H1 (cell line): ENCODE data around the gene FAM120B. TPM values are rescaled to one million over a fixed set of nuclear protein-coding genes. Genes with fewer than 3 reads are reported as not detected.

Experiments used
- BRCA1 ChIP-seq: IDR thresholded peaks from 2 replicates; pipeline ENCODE4 v1.6.1; 2012; ENCODE audit warnings: low read depth, low read length, improper control_type of control experiment
- CEBPB ChIP-seq: IDR thresholded peaks from 2 replicates; pipeline ENCODE4 v1.6.1; 2012; ENCODE audit warnings: low read depth, low read length
- polyA plus RNA-seq, 7 experiments: library from polyadenylated mRNA; depleted of rRNA in 3 of 7; stranded (reverse) in 5 of 7; unstranded in 2 of 7; fragments of >200 nt in 5 of 7; fragments of 200-250 nt in 2 of 7; gene quantifications; 1 replicate in 5 of 7; 2 replicates in 1 of 7; 4 replicates in 1 of 7; pipeline versions ENCODE4 v1.2.1 to v1.2.3, GENCODE V29; 2011 to 2013; ENCODE audit warnings: missing spikeins in 2 of 7, mixed read lengths in 2 of 7
- total RNA-seq: library from RNA; stranded (reverse); fragmentation: NEBNext Ultra II Directional; extraction: Animal tissue kit (Norgen Biotek cat#: 25700); gene quantifications from 2 replicates; pipeline ENCODE4 v1.2.1, GENCODE V29; 2021
- TF ChIP-seq, protein P1 (sequence below), 3 experiments: IDR thresholded peaks; 1 replicate in 2 of 3; 2 replicates in 1 of 3; pipeline versions ENCODE4 v1.5.1 to v1.6.1; 2011; ENCODE audit warnings: low read length in 3 of 3, mild to moderate bottlenecking in 3 of 3, inconsistent platforms in 2 of 3, low read depth in 1 of 3, moderate library complexity in 1 of 3; ENCODE audit not compliant: insufficient read depth in 1 of 3; ENCODE audit errors: control extremely low read depth in 1 of 3
- TF ChIP-seq, protein P2 (sequence below): fragments of 300-600 bp; sonication (generic); IDR thresholded peaks from 2 replicates; pipeline ENCODE4 v1.7.1; 2012; ENCODE audit warnings: low read length, moderate library complexity, mild to moderate bottlenecking, inconsistent platforms; ENCODE audit not compliant: insufficient replicate concordance

FAM120B gene
- total and polyA plus RNA-seq, 2 of the 8 experiments (the other 6 are each of a cell fraction or from before 2014, with no cell fraction given): 5.1 to 12.5 TPM

DNA sequence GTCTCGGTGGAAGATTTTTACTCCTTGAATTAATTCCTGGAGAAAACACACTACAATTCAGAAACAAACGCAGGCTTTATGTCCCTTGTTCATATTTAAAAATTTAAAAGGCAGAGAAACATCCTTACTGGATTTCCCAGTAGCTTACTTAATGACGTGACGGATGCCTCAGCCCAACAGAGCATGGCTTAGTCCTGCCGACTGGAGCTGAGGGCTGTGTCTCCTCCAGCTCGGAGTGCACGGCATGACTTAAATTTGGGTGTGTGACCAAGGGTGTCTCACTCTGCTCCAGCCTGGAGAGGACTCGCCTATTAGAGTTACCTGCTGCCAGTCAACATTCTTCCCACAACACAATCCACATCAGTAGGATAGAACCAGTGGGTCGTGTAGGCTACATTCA, 139.4 kb downstream of the FAM120B start (continued):
- TF ChIP-seq, protein P1, sequence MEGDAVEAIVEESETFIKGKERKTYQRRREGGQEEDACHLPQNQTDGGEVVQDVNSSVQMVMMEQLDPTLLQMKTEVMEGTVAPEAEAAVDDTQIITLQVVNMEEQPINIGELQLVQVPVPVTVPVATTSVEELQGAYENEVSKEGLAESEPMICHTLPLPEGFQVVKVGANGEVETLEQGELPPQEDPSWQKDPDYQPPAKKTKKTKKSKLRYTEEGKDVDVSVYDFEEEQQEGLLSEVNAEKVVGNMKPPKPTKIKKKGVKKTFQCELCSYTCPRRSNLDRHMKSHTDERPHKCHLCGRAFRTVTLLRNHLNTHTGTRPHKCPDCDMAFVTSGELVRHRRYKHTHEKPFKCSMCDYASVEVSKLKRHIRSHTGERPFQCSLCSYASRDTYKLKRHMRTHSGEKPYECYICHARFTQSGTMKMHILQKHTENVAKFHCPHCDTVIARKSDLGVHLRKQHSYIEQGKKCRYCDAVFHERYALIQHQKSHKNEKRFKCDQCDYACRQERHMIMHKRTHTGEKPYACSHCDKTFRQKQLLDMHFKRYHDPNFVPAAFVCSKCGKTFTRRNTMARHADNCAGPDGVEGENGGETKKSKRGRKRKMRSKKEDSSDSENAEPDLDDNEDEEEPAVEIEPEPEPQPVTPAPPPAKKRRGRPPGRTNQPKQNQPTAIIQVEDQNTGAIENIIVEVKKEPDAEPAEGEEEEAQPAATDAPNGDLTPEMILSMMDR (IDR thresholded peaks at IDR 0.05; ENCODE audit: control extremely low read depth in 1 of 3, insufficient read depth in 1 of 3, low read depth in 1 of 3, low read length in 3 of 3): no peak
- TF ChIP-seq CEBPB (no peak), BRCA1 (no peak)
- TF ChIP-seq, protein P2, sequence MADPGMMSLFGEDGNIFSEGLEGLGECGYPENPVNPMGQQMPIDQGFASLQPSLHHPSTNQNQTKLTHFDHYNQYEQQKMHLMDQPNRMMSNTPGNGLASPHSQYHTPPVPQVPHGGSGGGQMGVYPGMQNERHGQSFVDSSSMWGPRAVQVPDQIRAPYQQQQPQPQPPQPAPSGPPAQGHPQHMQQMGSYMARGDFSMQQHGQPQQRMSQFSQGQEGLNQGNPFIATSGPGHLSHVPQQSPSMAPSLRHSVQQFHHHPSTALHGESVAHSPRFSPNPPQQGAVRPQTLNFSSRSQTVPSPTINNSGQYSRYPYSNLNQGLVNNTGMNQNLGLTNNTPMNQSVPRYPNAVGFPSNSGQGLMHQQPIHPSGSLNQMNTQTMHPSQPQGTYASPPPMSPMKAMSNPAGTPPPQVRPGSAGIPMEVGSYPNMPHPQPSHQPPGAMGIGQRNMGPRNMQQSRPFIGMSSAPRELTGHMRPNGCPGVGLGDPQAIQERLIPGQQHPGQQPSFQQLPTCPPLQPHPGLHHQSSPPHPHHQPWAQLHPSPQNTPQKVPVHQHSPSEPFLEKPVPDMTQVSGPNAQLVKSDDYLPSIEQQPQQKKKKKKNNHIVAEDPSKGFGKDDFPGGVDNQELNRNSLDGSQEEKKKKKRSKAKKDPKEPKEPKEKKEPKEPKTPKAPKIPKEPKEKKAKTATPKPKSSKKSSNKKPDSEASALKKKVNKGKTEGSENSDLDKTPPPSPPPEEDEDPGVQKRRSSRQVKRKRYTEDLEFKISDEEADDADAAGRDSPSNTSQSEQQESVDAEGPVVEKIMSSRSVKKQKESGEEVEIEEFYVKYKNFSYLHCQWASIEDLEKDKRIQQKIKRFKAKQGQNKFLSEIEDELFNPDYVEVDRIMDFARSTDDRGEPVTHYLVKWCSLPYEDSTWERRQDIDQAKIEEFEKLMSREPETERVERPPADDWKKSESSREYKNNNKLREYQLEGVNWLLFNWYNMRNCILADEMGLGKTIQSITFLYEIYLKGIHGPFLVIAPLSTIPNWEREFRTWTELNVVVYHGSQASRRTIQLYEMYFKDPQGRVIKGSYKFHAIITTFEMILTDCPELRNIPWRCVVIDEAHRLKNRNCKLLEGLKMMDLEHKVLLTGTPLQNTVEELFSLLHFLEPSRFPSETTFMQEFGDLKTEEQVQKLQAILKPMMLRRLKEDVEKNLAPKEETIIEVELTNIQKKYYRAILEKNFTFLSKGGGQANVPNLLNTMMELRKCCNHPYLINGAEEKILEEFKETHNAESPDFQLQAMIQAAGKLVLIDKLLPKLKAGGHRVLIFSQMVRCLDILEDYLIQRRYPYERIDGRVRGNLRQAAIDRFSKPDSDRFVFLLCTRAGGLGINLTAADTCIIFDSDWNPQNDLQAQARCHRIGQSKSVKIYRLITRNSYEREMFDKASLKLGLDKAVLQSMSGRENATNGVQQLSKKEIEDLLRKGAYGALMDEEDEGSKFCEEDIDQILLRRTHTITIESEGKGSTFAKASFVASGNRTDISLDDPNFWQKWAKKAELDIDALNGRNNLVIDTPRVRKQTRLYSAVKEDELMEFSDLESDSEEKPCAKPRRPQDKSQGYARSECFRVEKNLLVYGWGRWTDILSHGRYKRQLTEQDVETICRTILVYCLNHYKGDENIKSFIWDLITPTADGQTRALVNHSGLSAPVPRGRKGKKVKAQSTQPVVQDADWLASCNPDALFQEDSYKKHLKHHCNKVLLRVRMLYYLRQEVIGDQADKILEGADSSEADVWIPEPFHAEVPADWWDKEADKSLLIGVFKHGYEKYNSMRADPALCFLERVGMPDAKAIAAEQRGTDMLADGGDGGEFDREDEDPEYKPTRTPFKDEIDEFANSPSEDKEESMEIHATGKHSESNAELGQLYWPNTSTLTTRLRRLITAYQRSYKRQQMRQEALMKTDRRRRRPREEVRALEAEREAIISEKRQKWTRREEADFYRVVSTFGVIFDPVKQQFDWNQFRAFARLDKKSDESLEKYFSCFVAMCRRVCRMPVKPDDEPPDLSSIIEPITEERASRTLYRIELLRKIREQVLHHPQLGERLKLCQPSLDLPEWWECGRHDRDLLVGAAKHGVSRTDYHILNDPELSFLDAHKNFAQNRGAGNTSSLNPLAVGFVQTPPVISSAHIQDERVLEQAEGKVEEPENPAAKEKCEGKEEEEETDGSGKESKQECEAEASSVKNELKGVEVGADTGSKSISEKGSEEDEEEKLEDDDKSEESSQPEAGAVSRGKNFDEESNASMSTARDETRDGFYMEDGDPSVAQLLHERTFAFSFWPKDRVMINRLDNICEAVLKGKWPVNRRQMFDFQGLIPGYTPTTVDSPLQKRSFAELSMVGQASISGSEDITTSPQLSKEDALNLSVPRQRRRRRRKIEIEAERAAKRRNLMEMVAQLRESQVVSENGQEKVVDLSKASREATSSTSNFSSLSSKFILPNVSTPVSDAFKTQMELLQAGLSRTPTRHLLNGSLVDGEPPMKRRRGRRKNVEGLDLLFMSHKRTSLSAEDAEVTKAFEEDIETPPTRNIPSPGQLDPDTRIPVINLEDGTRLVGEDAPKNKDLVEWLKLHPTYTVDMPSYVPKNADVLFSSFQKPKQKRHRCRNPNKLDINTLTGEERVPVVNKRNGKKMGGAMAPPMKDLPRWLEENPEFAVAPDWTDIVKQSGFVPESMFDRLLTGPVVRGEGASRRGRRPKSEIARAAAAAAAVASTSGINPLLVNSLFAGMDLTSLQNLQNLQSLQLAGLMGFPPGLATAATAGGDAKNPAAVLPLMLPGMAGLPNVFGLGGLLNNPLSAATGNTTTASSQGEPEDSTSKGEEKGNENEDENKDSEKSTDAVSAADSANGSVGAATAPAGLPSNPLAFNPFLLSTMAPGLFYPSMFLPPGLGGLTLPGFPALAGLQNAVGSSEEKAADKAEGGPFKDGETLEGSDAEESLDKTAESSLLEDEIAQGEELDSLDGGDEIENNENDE: no peak
